Stimulated activated CD4-positive, alpha-beta T cell treated with anti-CD3 and anti-CD28 coated beads, Interleukin-2, amount 100 ng/mL, for 48 hours (primary cell): ENCODE results near the gene SHFL.

Source experiments
- DNase-seq, 2 donors: peaks; one replicate each; pipeline ENCODE4 v3.0.0-alpha.2; 2020

Gene SHFL

GRCh38 chr19:10088949-10089554, 2.9 kb downstream of the SHFL start:
- DNase-seq: no peak

- DNase-seq: no peak
These were observed 3.8 kb downstream of the SHFL start for GRCh38 chr19:10089801-10090375.

- DNase-seq: no peak
These were observed 5.2 kb downstream of the SHFL start for GRCh38 chr19:10091370-10091687.

- no peak for DNase-seq
These were observed 6.0 kb downstream of the SHFL start for GRCh38 chr19:10091895-10092641.

- DNase-seq: no peak
These were observed 6.7 kb downstream of the SHFL start for GRCh38 chr19:10092648-10093294.

- no peak for DNase-seq
These were observed 7.4 kb downstream of the SHFL start for GRCh38 chr19:10093295-10094186.

GRCh38 chr19:10095622-10095947, 9.5 kb downstream of the SHFL start:
- DNase-seq: no peak

- peak; percentile 88 to 93 for DNase-seq
These were observed 10.0 kb downstream of the SHFL start for GRCh38 chr19:10095948-10096614.

- DNase-seq: no peak
These were observed 10.5 kb downstream of the SHFL start for GRCh38 chr19:10096615-10096963.

- no peak for DNase-seq
These were observed 14.2 kb downstream of the SHFL start for GRCh38 chr19:10100163-10100785.

- DNase-seq: no peak
These were observed 16.7 kb downstream of the SHFL start for GRCh38 chr19:10102787-10103236.

- no peak for DNase-seq
These were observed 18.0 kb downstream of the SHFL start for GRCh38 chr19:10104130-10104513.

- DNase-seq: peak; percentile 63 to 65
These were observed 18.8 kb downstream of the SHFL start for GRCh38 chr19:10104665-10105508.

GRCh38 chr19:10105509-10106099, 19.5 kb downstream of the SHFL start:
- DNase-seq: peak; percentile 72 to 75

GRCh38 chr19:10106100-10106936, 20.2 kb downstream of the SHFL start, which contains the start of gene PPAN:
Gene PPAN, plus strand, starts transcription at chr19:10106362. Its CDS starts 33 bp downstream, at chr19:10106395.
- peak; percentile 97 for DNase-seq

GRCh38 chr19:10107254-10107653, 21.1 kb downstream of the SHFL start:
- DNase-seq: no peak

- no peak for DNase-seq
These were observed 21.8 kb downstream of the SHFL start for GRCh38 chr19:10107817-10108367.

- no peak for DNase-seq
These were observed 23.4 kb downstream of the SHFL start for GRCh38 chr19:10109528-10109927.
